HepG2 (cell line): Measurements from ENCODE around the gene TOMM22. TPM values are rescaled to one million over a fixed set of nuclear protein-coding genes. Genes with fewer than 3 reads are reported as not detected.

Experiments
- ATF5 ChIP-seq: sonication (generic); formaldehyde crosslinking; IDR thresholded peaks from 2 replicates; pipeline ENCODE4 v1.4.0; 2020; ENCODE audit warnings: mild to moderate bottlenecking, low read depth, missing genetic modification reagents
- DDIT3 ChIP-seq: sonication (generic); formaldehyde crosslinking; IDR thresholded peaks from 2 replicates; pipeline ENCODE4 v1.4.0; 2020; ENCODE audit warnings: mild to moderate bottlenecking, missing genetic modification reagents
- EP300 ChIP-seq, 3 experiments: sonication (generic) in 1 of 3; formaldehyde crosslinking in 1 of 3; IDR thresholded peaks; 2 replicates each; pipeline versions ENCODE4 v1.5.1 to v1.6.1; 2011 to 2020; ENCODE audit warnings: low read depth in 2 of 3, low read length in 2 of 3, borderline replicate concordance in 1 of 3, improper control_type of control experiment in 1 of 3, mild to moderate bottlenecking in 1 of 3, missing genetic modification reagents in 1 of 3, moderate library complexity in 1 of 3
- IKZF5 ChIP-seq: IDR thresholded peaks from 2 replicates; pipeline ENCODE4 v1.6.1; 2018; ENCODE audit warnings: missing genetic modification reagents, mild to moderate bottlenecking, missing compliant biosample characterization
- JDP2 ChIP-seq: sonication (generic); formaldehyde crosslinking; IDR thresholded peaks from 2 replicates; pipeline ENCODE4 v1.8.1; 2022; ENCODE audit warnings: missing genetic modification reagents, borderline replicate concordance
- KAT2B ChIP-seq: fragments of 150-350 bp; IDR thresholded peaks from 2 replicates; pipeline ENCODE4 v1.6.1; 2014; ENCODE audit warnings: low read depth, low read length, borderline replicate concordance
- LRRFIP1 ChIP-seq: sonication (generic); formaldehyde crosslinking; conservative IDR thresholded peaks from 2 replicates; pipeline ENCODE4 v1.4.0; 2020; ENCODE audit warnings: missing genetic modification reagents
- RAD51 ChIP-seq: fragments of 450-650 bp; IDR thresholded peaks from 2 replicates; pipeline ENCODE4 v1.6.1; 2016; ENCODE audit warnings: borderline replicate concordance
- SIX1 ChIP-seq: sonication (generic); formaldehyde crosslinking; IDR thresholded peaks from 2 replicates; pipeline ENCODE4 v1.4.0; 2020; ENCODE audit warnings: missing genetic modification reagents, borderline replicate concordance
- SP2 ChIP-seq: sonication (generic); formaldehyde crosslinking; IDR thresholded peaks from 2 replicates; pipeline ENCODE4 v1.5.1; 2020; ENCODE audit warnings: mild to moderate bottlenecking, missing genetic modification reagents
- ZFP41 ChIP-seq: sonication (generic); formaldehyde crosslinking; IDR thresholded peaks from 2 replicates; pipeline ENCODE4 v1.4.0; 2020; ENCODE audit warnings: mild to moderate bottlenecking, missing genetic modification reagents, borderline replicate concordance
- ZNF235 ChIP-seq: sonication (generic); formaldehyde crosslinking; IDR thresholded peaks from 2 replicates; pipeline ENCODE4 v1.8.1; 2023; ENCODE audit warnings: mild to moderate bottlenecking, missing genetic modification reagents, borderline replicate concordance
- ZNF740 ChIP-seq: sonication (generic); formaldehyde crosslinking; IDR thresholded peaks from 2 replicates; pipeline ENCODE4 v1.4.0; 2020; ENCODE audit warnings: missing genetic modification reagents
- polyA plus RNA-seq, 8 experiments: library from polyadenylated mRNA; depleted of rRNA in 3 of 8; stranded (reverse) in 7 of 8; unstranded in 1 of 8; fragments of >200 nt; fragmentation: Illumina TruSeq in 4 of 8; extraction: Trizol in 4 of 8; gene quantifications; 2 replicates each; pipeline versions ENCODE4 v1.2.1 to v1.2.3, GENCODE V29; 2011 to 2016; ENCODE audit warnings: low read depth in 4 of 8, missing spikeins in 1 of 8, mixed read lengths in 1 of 8; ENCODE audit not compliant: insufficient read depth in 1 of 8
- total RNA-seq, 5 experiments: library from RNA; depleted of rRNA; stranded (reverse); fragments of >200 nt; fragmentation: Illumina TruSeq; extraction: Trizol; gene quantifications; 2 replicates each; pipeline ENCODE4 v1.2.3, GENCODE V29; 2016; ENCODE audit warnings: low read depth in 1 of 5
- TF ChIP-seq, protein P1 (sequence below): sonication (generic); formaldehyde crosslinking; IDR thresholded peaks from 2 replicates; pipeline ENCODE4 v1.9.0; 2021; ENCODE audit warnings: missing genetic modification reagents, mild to moderate bottlenecking, borderline replicate concordance
- TF ChIP-seq, protein P2 (sequence below): sonication (generic); formaldehyde crosslinking; IDR thresholded peaks from 2 replicates; pipeline ENCODE4 v1.8.1; 2023; ENCODE audit warnings: missing genetic modification reagents, mild to moderate bottlenecking, borderline replicate concordance

The TOMM22 gene
- total and polyA plus RNA-seq, 2 of the 13 experiments (the other 11 are each of a cell fraction or from before 2014, with no cell fraction given), result 46.9 to 118 TPM

DNA sequence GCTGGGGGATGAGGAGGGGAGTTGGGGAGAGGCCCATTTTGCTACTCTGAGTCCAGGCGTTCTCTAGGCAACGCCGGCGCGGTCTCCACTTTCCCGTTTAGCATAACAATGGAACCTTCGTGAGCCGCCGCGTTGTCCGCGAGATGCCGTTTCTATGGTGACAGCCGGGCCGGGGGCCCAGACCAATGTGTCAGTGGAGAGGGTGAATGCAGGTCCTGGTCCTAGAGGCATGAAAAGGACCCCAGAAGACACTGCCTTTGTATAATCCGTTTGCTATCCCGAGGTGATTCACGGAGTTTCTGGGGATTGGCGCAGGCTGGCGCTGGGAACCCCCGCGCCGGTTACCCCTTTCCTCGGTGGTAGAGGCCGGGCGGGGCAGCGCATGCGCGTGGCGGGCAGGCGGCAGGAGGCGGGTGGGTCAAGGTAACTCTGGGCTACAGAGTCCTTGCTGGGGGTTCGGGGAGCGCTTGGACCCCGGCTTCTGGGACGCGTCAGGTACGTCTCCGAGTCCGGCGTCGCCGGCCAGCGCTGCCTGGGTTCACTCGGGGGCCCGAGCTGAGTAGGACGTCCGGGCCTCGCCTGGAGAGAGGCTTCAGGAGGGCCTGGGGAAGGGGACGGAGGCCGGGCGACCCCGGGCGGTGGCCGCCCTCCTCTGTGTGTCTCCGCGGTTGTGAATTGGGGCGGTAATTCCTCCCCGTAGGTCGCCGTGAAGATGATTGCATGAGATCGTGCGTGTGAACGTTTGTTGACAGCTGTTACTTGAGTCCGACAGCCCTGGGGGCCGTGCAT is 25.3 kb upstream of the TOMM22 start, which contains the start of the genes CBY1 and FAM227A (continued):
- TF ChIP-seq ATF5 (CRISPR knock-in tag), result no peak
- TF ChIP-seq SP2 (CRISPR knock-in tag), result no peak; the same call in 1 of the 2 replicates
- TF ChIP-seq, protein P1, sequence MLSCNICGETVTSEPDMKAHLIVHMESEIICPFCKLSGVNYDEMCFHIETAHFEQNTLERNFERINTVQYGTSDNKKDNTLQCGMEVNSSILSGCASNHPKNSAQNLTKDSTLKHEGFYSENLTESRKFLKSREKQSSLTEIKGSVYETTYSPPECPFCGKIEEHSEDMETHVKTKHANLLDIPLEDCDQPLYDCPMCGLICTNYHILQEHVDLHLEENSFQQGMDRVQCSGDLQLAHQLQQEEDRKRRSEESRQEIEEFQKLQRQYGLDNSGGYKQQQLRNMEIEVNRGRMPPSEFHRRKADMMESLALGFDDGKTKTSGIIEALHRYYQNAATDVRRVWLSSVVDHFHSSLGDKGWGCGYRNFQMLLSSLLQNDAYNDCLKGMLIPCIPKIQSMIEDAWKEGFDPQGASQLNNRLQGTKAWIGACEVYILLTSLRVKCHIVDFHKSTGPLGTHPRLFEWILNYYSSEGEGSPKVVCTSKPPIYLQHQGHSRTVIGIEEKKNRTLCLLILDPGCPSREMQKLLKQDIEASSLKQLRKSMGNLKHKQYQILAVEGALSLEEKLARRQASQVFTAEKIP (CRISPR knock-in tag), result no peak
- no peak for TF ChIP-seq SIX1 (CRISPR knock-in tag)
- no peak for TF ChIP-seq IKZF5 (CRISPR knock-in tag)
- TF ChIP-seq KAT2B, result no peak
- no peak for TF ChIP-seq JDP2 (CRISPR knock-in tag)
- no peak for TF ChIP-seq EP300 (IDR thresholded peaks at IDR 0.05; ENCODE audit: low read depth in 2 of 2, low read length in 2 of 2)
- TF ChIP-seq EP300 (CRISPR knock-in tag; IDR thresholded peaks at IDR 0.05; ENCODE audit: borderline replicate concordance), result no peak
- TF ChIP-seq ZNF740 (CRISPR knock-in tag), result no peak
- no peak for TF ChIP-seq RAD51
- TF ChIP-seq, protein P2, sequence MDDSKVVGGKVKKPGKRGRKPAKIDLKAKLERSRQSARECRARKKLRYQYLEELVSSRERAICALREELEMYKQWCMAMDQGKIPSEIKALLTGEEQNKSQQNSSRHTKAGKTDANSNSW, result no peak
- TF ChIP-seq LRRFIP1 (CRISPR knock-in tag), result no peak
- no peak for TF ChIP-seq ZFP41 (CRISPR knock-in tag)
- no peak for TF ChIP-seq ZNF235 (CRISPR knock-in tag)
- TF ChIP-seq DDIT3 (CRISPR knock-in tag), result no peak
